K562 (cell line): ENCODE data around the gene TMEM132D. TPM values are rescaled to one million over a fixed set of nuclear protein-coding genes. Genes with fewer than 3 reads are reported as not detected.

Experiments used
- ATAC-seq: fragments of 200-7000 bp; cut with Tn5 transposase; 3 replicates; pipeline ENCODE4 v1.9.1; 2020; ENCODE audit warnings: moderate library complexity
- BruUV-seq: library from RNA; stranded (reverse); fragments of 400-500 nt; replicated peaks from 2 replicates; lab custom pipeline; 2021; lab: Mats Ljungman, UMichigan
- CTCF ChIA-PET: fragments of 300-600 bp; formaldehyde crosslinking; extraction: SDS; loops from one replicate; lab custom pipeline; 2021; ENCODE audit warnings: low intra/inter-chr PET ratio; lab: Yijun Ruan, JAX
- POLR2A ChIA-PET: fragments of 300-600, 350-650 bp; sonication (Branson Sonifier 250); formaldehyde crosslinking; extraction: SDS; loops from one replicate; lab custom pipeline; 2021; ENCODE audit warnings: antibody characterized with exemption, inconsistent platforms; lab: Yijun Ruan, JAX
- DNase-seq, 4 experiments: peaks; one replicate each; pipeline versions ENCODE4 v3.0.0 to v3.0.0-alpha.2; 2011 to 2018; ENCODE audit warnings: low spot score in 3 of 4, mixed read lengths in 3 of 4; ENCODE audit errors: extremely low read depth in 1 of 4
- FAIRE-seq: peaks from 2 replicates; lab custom pipeline; 2011; peaks lifted over from hg19 to GRCh38; lab: Jason Lieb, UNC
- H2AFZ ChIP-seq: 2 replicates; pipeline ENCODE4 v1.6.0; 2011; ENCODE audit warnings: low read depth, low read length, control low read depth, inconsistent platforms
- H3K27ac ChIP-seq: fragments of 200-600 bp; 3 replicates; pipeline ENCODE4 v1.8.0; 2011; ENCODE audit warnings: low read depth, mild to moderate bottlenecking, control low read depth, inconsistent platforms, low read length, moderate library complexity, mixed read lengths; ENCODE audit errors: extremely low read depth
- H3K27me3 ChIP-seq, 2 experiments: fragments of 300-600 bp in 1 of 2; 2 replicates in 1 of 2; 3 replicates in 1 of 2; pipeline versions ENCODE4 v1.6.0 to v1.8.0; 2011; ENCODE audit warnings: inconsistent platforms in 2 of 2, low read length in 2 of 2, mild to moderate bottlenecking in 1 of 2, mixed read lengths in 1 of 2, moderate library complexity in 1 of 2; ENCODE audit not compliant: control insufficient read depth in 2 of 2, insufficient read depth in 2 of 2
- H3K36me3 ChIP-seq: fragments of 300-600 bp; 3 replicates; pipeline ENCODE4 v1.8.0; 2011; ENCODE audit warnings: mild to moderate bottlenecking, low read length, inconsistent platforms; ENCODE audit not compliant: control insufficient read depth, insufficient read depth
- H3K4me1 ChIP-seq, 2 experiments: fragments of 200-600 bp in 1 of 2; replicated peaks in 1 of 2; 2 replicates in 1 of 2; 3 replicates in 1 of 2; pipeline versions ENCODE4 v1.5.1 to v1.8.0; 2011; ENCODE audit warnings: inconsistent platforms in 2 of 2, low read length in 2 of 2, mild to moderate bottlenecking in 1 of 2, mixed read lengths in 1 of 2, moderate library complexity in 1 of 2; ENCODE audit not compliant: control insufficient read depth in 2 of 2, insufficient read depth in 2 of 2
- H3K4me2 ChIP-seq: 2 replicates; pipeline ENCODE4 v1.6.1; 2011; ENCODE audit warnings: low read length, control low read depth, inconsistent platforms, mixed read lengths; ENCODE audit not compliant: insufficient read depth
- H3K4me3 ChIP-seq: fragments of 200-600 bp; sonication (generic), shearing (Covaris generic); 2 replicates; pipeline ENCODE4 v1.5.1; 2016; ENCODE audit warnings: control low read depth, inconsistent platforms
- H3K79me2 ChIP-seq: fragments of 200-600 bp; 3 replicates; pipeline ENCODE4 v1.8.0; 2011; ENCODE audit warnings: low read length, inconsistent platforms; ENCODE audit not compliant: control insufficient read depth, insufficient read depth
- H3K9ac ChIP-seq, 2 experiments: 2 replicates each; pipeline versions ENCODE4 v1.6.0 to v1.6.1; 2011; ENCODE audit warnings: low read depth in 2 of 2, low read length in 2 of 2, control low read depth in 1 of 2, inconsistent platforms in 1 of 2, mild to moderate bottlenecking in 1 of 2, mixed read lengths in 1 of 2; ENCODE audit not compliant: insufficient read depth in 1 of 2
- H3K9me1 ChIP-seq: one replicate; pipeline ENCODE4 v1.6.0; 2011; ENCODE audit warnings: inconsistent platforms, mild to moderate bottlenecking, low read length, moderate library complexity; ENCODE audit not compliant: control insufficient read depth, insufficient read depth
- H3K9me3 ChIP-seq: replicated peaks from 2 replicates; pipeline ENCODE4 v1.5.1; 2011; ENCODE audit warnings: low read depth, low read length, inconsistent platforms; ENCODE audit not compliant: control insufficient read depth, insufficient read depth
- H4K20me1 ChIP-seq: replicated peaks from 2 replicates; pipeline ENCODE4 v1.6.1; 2011; ENCODE audit warnings: low read length, inconsistent platforms, mixed read lengths; ENCODE audit not compliant: control insufficient read depth, insufficient read depth
- FOXJ2 ChIP-seq: fragments of 200-800 bp; sonication (Bioruptor generic); IDR thresholded peaks from 2 replicates; pipeline ENCODE4 v1.6.1; 2016; ENCODE audit warnings: missing genetic modification characterization, missing compliant biosample characterization
- HDAC2 ChIP-seq: fragments of 450-650 bp; IDR thresholded peaks from 2 replicates; pipeline ENCODE4 v1.6.1; 2016; ENCODE audit warnings: mild to moderate bottlenecking
- KAT8 ChIP-seq: fragments of 450-650 bp; IDR thresholded peaks from 2 replicates; pipeline ENCODE4 v1.6.1; 2016; ENCODE audit warnings: low read depth, mild to moderate bottlenecking
- PPARD ChIP-seq: fragments of 250-450 bp; sonication (Bioruptor Pico); IDR thresholded peaks from 2 replicates; pipeline ENCODE4 v1.8.0; 2022; ENCODE audit warnings: inconsistent platforms, mild to moderate bottlenecking, moderate library complexity
- USF1 ChIP-seq: sonication (generic); formaldehyde crosslinking; IDR thresholded peaks from 2 replicates; pipeline ENCODE4 v1.9.0; 2022; ENCODE audit warnings: mild to moderate bottlenecking, missing genetic modification reagents
- WGBS: fragments of 100-300 bp; shearing (Covaris generic); methylation state at CpG from one replicate; pipeline ENCODE4 v1.1.6; 2016; ENCODE audit warnings: low coverage, mixed read lengths; ENCODE audit not compliant: insufficient coverage; ENCODE audit errors: missing lambda C conversion rate; 5-methylcytosine and 5-hydroxymethylcytosine counted together
- in situ Hi-C: fragments of 300-500 bp; cut with MboI; formaldehyde crosslinking; loops from 4 replicates; pipeline ENCODE4 v1.15.0; 2018; ENCODE audit warnings: inconsistent platforms, mixed read lengths
- intact Hi-C: fragments of 100-400 bp; cut with micrococcal nuclease; formaldehyde crosslinking; loops from 2 replicates; pipeline ENCODE4 v1.14.2; 2022
- polyA plus RNA-seq, 8 experiments: library from polyadenylated mRNA; depleted of rRNA in 4 of 8; stranded (reverse) in 5 of 8; unstranded in 3 of 8; fragments of >200 nt; fragmentation: Nextera tagmentation in 2 of 8; fragmentation: Illumina TruSeq in 1 of 8; extraction: Ambion mirVana in 2 of 8; extraction: Trizol in 1 of 8; gene quantifications; 2 replicates each; pipeline versions ENCODE4 v1.2.1 to v1.2.3, GENCODE V29; 2011 to 2014; ENCODE audit warnings: inconsistent platforms in 1 of 8, missing spikeins in 1 of 8
- total RNA-seq, 7 experiments: library from RNA; depleted of rRNA in 6 of 7; stranded (reverse); fragments of >200 nt in 6 of 7; fragmentation: Illumina TruSeq in 2 of 7; extraction: Trizol in 2 of 7; gene quantifications; 2 replicates each; pipeline versions ENCODE4 v1.2.1 to v1.2.3, GENCODE V29; 2011 to 2021; ENCODE audit warnings: low replicate concordance in 1 of 7
- TF ChIP-seq, protein P1 (sequence below): fragments of 200-800 bp; sonication (Bioruptor generic); IDR thresholded peaks from 2 replicates; pipeline ENCODE4 v1.6.1; 2017; ENCODE audit warnings: missing genetic modification characterization, missing compliant biosample characterization
- TF ChIP-seq, protein P2 (sequence below): sonication (generic); formaldehyde crosslinking; IDR thresholded peaks from 2 replicates; pipeline ENCODE4 v1.8.1; 2023; ENCODE audit warnings: missing genetic modification reagents, mild to moderate bottlenecking, borderline replicate concordance

The TMEM132D gene
- total and polyA plus RNA-seq, 9 of the 15 experiments (the other 6 are each of a cell fraction or from before 2014, with no cell fraction given) = not detected

DNA sequence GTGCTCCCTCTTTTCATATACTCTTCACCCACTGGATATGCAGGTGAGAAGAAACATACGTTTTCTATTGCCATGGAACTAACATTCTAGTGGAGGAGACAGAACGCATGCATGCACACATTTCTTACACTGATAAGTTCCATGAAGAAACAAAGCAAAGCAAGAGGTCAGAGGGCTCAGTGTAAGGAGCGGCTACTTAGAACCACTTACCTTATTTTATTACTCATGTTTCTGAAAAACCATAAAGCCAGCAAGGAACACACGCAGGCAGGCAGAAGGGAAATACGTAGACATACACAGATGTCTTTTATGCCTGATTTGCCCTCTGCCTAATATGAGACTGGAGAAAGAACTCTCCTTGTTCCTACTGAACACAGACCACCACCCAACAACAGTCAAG, 362.9 kb downstream of the TMEM132D start:
- Histone ChIP-seq H3K27ac (no peak overlapping the region), H2AFZ (no peak overlapping the region), H3K79me2 (no peaks in the 10 kb centered on the region), H3K4me3 (no peak overlapping the region), H4K20me1 (no peaks in the 10 kb centered on the region), H3K4me1 (no peaks in the 10 kb centered on the region), H3K9me3 (no peaks in the 10 kb centered on the region), H3K9me1 (no peaks in the 10 kb centered on the region), H3K9ac (no peak overlapping the region), H3K36me3 (no peaks in the 10 kb centered on the region), H3K4me2 (no peak overlapping the region), H3K27me3 (no peaks in the 10 kb centered on the region)
- 0% methylated on average over 5 of the region's 5 CpGs for WGBS
- DNase-seq = no peak
- no TSS peak for BruUV-seq
- CTCF ChIA-PET = no interaction called here
- TF ChIP-seq, protein P1, sequence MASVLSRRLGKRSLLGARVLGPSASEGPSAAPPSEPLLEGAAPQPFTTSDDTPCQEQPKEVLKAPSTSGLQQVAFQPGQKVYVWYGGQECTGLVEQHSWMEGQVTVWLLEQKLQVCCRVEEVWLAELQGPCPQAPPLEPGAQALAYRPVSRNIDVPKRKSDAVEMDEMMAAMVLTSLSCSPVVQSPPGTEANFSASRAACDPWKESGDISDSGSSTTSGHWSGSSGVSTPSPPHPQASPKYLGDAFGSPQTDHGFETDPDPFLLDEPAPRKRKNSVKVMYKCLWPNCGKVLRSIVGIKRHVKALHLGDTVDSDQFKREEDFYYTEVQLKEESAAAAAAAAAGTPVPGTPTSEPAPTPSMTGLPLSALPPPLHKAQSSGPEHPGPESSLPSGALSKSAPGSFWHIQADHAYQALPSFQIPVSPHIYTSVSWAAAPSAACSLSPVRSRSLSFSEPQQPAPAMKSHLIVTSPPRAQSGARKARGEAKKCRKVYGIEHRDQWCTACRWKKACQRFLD = no peak
- TF ChIP-seq USF1 (CRISPR knock-in tag) (no peak), KAT8 (no peak), FOXJ2 (no peak), HDAC2 (no peak), PPARD (CRISPR knock-in tag) (no peak)
- TF ChIP-seq, protein P2, sequence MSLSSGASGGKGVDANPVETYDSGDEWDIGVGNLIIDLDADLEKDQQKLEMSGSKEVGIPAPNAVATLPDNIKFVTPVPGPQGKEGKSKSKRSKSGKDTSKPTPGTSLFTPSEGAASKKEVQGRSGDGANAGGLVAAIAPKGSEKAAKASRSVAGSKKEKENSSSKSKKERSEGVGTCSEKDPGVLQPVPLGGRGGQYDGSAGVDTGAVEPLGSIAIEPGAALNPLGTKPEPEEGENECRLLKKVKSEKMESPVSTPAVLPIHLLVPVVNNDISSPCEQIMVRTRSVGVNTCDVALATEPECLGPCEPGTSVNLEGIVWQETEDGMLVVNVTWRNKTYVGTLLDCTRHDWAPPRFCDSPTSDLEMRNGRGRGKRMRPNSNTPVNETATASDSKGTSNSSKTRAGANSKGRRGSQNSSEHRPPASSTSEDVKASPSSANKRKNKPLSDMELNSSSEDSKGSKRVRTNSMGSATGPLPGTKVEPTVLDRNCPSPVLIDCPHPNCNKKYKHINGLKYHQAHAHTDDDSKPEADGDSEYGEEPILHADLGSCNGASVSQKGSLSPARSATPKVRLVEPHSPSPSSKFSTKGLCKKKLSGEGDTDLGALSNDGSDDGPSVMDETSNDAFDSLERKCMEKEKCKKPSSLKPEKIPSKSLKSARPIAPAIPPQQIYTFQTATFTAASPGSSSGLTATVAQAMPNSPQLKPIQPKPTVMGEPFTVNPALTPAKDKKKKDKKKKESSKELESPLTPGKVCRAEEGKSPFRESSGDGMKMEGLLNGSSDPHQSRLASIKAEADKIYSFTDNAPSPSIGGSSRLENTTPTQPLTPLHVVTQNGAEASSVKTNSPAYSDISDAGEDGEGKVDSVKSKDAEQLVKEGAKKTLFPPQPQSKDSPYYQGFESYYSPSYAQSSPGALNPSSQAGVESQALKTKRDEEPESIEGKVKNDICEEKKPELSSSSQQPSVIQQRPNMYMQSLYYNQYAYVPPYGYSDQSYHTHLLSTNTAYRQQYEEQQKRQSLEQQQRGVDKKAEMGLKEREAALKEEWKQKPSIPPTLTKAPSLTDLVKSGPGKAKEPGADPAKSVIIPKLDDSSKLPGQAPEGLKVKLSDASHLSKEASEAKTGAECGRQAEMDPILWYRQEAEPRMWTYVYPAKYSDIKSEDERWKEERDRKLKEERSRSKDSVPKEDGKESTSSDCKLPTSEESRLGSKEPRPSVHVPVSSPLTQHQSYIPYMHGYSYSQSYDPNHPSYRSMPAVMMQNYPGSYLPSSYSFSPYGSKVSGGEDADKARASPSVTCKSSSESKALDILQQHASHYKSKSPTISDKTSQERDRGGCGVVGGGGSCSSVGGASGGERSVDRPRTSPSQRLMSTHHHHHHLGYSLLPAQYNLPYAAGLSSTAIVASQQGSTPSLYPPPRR (CRISPR knock-in tag) = no peak
- ATAC-seq = no peak
- in situ Hi-C loops = no loop called here
- POLR2A ChIA-PET = no interaction called here
- no peak for FAIRE-seq
- intact Hi-C loops = no loop called here
